KMS-11 (cell line): ENCODE results near the gene CCDC92.

ENCODE experiments used
- H2AFZ ChIP-seq: fragments of 200-600 bp; sonication (generic); 2 replicates; pipeline ENCODE4 v1.6.1; 2016; ENCODE audit warnings: antibody characterized with exemption, mixed run types, low read depth
- H3K27ac ChIP-seq: fragments of 200-600 bp; sonication (generic); 2 replicates; pipeline ENCODE4 v1.6.1; 2016; ENCODE audit warnings: mild to moderate bottlenecking, mixed run types
- H3K27me3 ChIP-seq: fragments of 200-600 bp; sonication (generic); 2 replicates; pipeline ENCODE4 v1.6.1; 2017; ENCODE audit warnings: mild to moderate bottlenecking, low read depth, mixed run types, moderate library complexity; ENCODE audit not compliant: insufficient read depth
- H3K36me3 ChIP-seq: fragments of 200-600 bp; sonication (generic); 2 replicates; pipeline ENCODE4 v1.6.1; 2017; ENCODE audit warnings: mild to moderate bottlenecking, mixed run types; ENCODE audit not compliant: insufficient read depth
- H3K4me1 ChIP-seq: fragments of 200-600 bp; sonication (generic); 2 replicates; pipeline ENCODE4 v1.6.1; 2016; ENCODE audit warnings: mild to moderate bottlenecking, low read depth, mixed run types; ENCODE audit not compliant: poor library complexity, severe bottlenecking
- H3K4me2 ChIP-seq: fragments of 200-600 bp; sonication (generic); 2 replicates; pipeline ENCODE4 v1.7.0; 2016; ENCODE audit warnings: mild to moderate bottlenecking, mixed run types
- H3K4me3 ChIP-seq: fragments of 200-600 bp; sonication (generic); IDR thresholded peaks from 2 replicates; pipeline ENCODE4 v1.6.1; 2017; ENCODE audit warnings: low read depth, low read length, mixed read lengths; ENCODE audit not compliant: insufficient read depth
- H3K79me2 ChIP-seq: fragments of 200-600 bp; sonication (generic); 2 replicates; pipeline ENCODE4 v1.6.1; 2016; ENCODE audit warnings: low read depth, mixed run types; ENCODE audit not compliant: insufficient read depth
- H3K9ac ChIP-seq: fragments of 200-600 bp; sonication (generic); 2 replicates; pipeline ENCODE4 v1.6.1; 2016; ENCODE audit warnings: mild to moderate bottlenecking, mixed run types
- H4K20me1 ChIP-seq: fragments of 200-600 bp; sonication (generic); 2 replicates; pipeline ENCODE4 v1.6.1; 2016; ENCODE audit warnings: mild to moderate bottlenecking, mixed run types; ENCODE audit not compliant: insufficient read depth
- TF ChIP-seq, protein P1 (sequence below): fragments of 200-600 bp; sonication (generic); conservative IDR thresholded peaks from 2 replicates; pipeline ENCODE4 v1.6.1; 2017; ENCODE audit warnings: low read depth, mild to moderate bottlenecking, antibody characterized with exemption, low read length, moderate library complexity, mixed read lengths

CCDC92 gene

DNA sequence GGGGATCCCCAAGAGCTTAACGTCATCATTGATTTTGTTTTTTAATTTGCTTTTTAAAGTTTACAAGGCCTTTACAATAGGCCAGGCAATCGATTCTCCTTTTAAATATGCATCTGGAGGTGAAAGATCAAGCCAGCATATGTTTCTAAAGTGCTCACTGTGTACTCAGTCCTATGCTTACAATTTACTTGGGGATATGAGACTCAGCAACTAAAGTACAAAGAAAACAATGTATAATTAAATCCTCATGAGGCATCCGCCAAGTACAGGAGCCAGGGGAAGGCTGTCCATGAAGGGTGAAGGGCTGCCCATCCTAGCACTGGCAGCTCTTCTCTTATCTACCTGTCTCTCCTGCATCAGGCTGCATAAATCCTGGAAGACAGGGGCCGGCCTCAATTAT is 11.8 kb downstream of the CCDC92 start:
- Histone ChIP-seq H3K79me2 (no peaks in the 10 kb centered on the region), H3K4me2 (no peak overlapping the region), H2AFZ (no peak overlapping the region), H3K36me3 (no peaks in the 10 kb centered on the region), H3K9ac (no peak overlapping the region), H3K27me3 (no peaks in the 10 kb centered on the region), H3K4me3 (no peak overlapping the region), H4K20me1 (no peaks in the 10 kb centered on the region), H3K27ac (no peak overlapping the region), H3K4me1 (no peaks in the 10 kb centered on the region)
- TF ChIP-seq, protein P1, sequence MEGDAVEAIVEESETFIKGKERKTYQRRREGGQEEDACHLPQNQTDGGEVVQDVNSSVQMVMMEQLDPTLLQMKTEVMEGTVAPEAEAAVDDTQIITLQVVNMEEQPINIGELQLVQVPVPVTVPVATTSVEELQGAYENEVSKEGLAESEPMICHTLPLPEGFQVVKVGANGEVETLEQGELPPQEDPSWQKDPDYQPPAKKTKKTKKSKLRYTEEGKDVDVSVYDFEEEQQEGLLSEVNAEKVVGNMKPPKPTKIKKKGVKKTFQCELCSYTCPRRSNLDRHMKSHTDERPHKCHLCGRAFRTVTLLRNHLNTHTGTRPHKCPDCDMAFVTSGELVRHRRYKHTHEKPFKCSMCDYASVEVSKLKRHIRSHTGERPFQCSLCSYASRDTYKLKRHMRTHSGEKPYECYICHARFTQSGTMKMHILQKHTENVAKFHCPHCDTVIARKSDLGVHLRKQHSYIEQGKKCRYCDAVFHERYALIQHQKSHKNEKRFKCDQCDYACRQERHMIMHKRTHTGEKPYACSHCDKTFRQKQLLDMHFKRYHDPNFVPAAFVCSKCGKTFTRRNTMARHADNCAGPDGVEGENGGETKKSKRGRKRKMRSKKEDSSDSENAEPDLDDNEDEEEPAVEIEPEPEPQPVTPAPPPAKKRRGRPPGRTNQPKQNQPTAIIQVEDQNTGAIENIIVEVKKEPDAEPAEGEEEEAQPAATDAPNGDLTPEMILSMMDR: no peak

DNA sequence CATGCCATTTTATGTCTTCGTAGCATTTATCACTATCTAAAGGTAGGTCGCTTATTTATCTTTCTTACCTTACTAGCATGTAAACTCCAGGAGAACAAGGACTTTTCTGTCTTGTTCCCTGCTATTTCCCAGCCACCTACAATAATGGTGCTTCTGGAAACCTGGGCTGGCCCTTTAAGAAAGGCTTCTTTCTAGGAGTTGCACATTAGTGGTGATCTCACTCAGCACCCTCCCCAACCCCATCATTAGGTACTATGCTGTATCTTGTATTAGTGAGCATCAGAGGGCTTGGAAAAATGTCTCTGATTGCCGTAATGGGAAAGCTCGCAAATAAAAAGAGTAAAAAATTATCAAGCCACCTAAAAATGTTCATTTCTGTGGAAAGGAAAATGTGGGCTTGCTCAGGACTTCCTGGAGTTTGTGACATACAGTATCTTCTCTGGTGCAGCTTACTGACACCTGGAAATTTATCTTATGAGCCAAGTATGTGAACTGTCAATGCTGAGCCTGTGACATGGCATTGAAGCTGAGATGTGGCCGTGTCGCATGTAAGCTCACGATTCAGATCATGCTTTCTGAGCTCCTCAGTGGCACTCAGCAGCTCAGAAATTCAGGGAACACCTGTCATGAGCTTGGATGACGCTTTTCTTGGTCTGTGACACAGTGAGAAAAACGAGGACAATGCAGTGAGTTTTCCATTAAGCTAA is 12.4 kb downstream of the CCDC92 start:
- Histone ChIP-seq H2AFZ (no peak overlapping the region), H3K4me1 (no peaks in the 10 kb centered on the region), H3K4me3 (no peak overlapping the region), H4K20me1 (no peaks in the 10 kb centered on the region), H3K27ac (no peak overlapping the region), H3K36me3 (no peaks in the 10 kb centered on the region), H3K27me3 (no peaks in the 10 kb centered on the region), H3K79me2 (no peaks in the 10 kb centered on the region), H3K4me2 (no peak overlapping the region), H3K9ac (no peak overlapping the region)
- TF ChIP-seq, protein P1: no peak

DNA sequence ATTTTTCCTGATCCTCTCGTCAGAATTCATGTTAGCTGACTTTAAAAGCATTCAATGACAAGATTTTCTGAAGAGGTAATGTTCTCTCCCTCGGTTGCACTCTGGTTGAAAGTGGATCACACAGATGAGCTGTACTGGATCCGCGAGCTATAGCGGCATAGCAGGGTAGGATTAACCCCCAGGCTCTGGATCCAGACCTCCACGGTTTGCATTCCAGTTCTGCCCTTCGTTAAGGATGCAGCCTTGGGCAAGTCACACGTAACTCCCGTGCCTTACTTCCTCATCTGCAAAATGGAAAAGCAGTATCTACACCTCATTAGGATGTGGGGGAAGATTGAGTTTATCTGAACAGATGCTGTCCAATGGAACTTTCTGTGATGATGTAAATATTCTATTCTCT is 13.8 kb downstream of the CCDC92 start:
- Histone ChIP-seq H3K27me3 (no peaks in the 10 kb centered on the region), H3K79me2 (no peaks in the 10 kb centered on the region), H3K4me2 (no peak overlapping the region), H3K36me3 (no peaks in the 10 kb centered on the region), H3K4me3 (no peak overlapping the region), H3K9ac (no peak overlapping the region), H2AFZ (no peak overlapping the region), H3K27ac (no peak overlapping the region), H4K20me1 (no peaks in the 10 kb centered on the region), H3K4me1 (no peaks in the 10 kb centered on the region)
- TF ChIP-seq, protein P1: no peak

DNA sequence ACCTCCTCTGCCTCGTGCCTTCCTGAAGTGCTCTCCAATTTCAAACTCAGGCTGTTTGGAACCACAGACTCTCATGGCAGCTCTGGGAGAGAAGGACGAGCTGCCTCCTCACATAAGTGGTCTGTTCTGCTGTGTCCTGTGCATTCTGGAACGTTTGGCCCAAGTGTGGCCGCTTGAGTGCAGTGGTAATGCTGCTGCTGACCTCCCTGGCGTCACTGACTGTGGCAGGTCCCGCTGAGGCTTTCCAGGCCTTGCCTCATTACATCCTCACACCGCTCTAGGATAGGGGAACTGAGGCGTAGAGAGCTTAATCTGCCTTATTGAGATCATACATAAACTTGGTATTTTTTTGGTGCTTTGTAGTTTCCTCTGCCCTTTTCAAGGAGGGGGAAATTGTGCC is 14.2 kb downstream of the CCDC92 start:
- Histone ChIP-seq H3K36me3 (no peaks in the 10 kb centered on the region), H3K9ac (no peak overlapping the region), H4K20me1 (no peaks in the 10 kb centered on the region), H3K4me3 (no peak overlapping the region), H3K4me1 (no peaks in the 10 kb centered on the region), H2AFZ (no peak overlapping the region), H3K4me2 (no peak overlapping the region), H3K27ac (no peak overlapping the region), H3K27me3 (no peaks in the 10 kb centered on the region), H3K79me2 (no peaks in the 10 kb centered on the region)
- TF ChIP-seq, protein P1: no peak
